CD4-positive, alpha-beta T cell treated with Interleukin-12 subunit alpha and Interleukin-12 subunit beta, for 1 hour (primary cell): ENCODE measurements around the gene SMIM3.
"Not testable (repeated sequence)": the region's sequence is repeated elsewhere in the genome, so short reads cannot be mapped to it uniquely, and the experiment has no call there.

Experiments used
- DNase-seq: peaks from one replicate; pipeline ENCODE4 v3.0.0-alpha.2; 2020

Gene SMIM3, protein sequence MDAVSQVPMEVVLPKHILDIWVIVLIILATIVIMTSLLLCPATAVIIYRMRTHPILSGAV

DNA sequence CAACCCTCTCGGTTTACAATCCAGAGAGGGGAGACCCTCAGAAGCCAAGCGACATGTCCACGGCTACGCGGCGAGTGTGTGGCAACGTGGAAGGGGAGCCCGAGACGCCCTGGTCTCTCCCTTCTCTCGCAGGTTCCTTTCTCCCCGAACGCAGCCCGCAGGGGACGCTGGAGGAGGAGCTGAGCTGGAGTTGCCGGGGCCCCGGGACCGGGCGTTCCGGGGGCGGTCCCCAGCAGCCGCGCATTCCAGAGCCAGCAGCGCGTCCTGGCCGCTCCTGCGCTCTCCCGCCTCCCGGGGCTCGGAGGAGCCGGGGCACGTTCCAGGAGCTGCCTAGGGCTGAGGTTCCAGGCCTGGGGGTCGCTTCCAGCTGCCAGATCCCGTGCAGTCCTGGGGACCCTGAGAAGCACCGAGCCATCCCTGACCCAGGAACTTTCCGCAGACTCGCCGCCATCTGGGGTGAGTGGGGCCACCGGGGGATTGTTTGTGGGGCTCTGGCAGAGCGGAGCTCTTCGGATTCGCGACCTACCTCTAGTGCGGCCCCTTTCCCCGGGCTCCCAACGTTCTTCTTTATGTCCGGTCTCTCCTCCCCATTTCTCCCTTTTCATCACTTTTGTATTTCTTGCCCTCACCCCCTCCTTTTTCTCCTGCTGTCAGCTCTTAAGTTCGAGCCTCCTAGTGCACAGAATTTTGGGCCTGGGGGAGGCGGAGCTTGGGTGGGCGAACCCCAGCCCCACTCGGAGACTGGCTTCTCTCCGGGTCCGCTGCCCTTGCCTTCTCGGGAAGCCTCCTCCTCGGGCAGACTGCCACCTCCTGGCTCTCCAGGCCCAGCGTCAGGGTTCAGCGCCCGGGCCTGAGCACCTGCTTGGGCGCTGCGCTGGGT lies at the start of gene SMIM3:
Gene SMIM3, plus strand, starts transcription at position 241 of the 880 bp plus-strand sequence. CDS start 16,684 bp downstream, outside the sequence.
- DNase-seq: peak; percentile 72

DNA sequence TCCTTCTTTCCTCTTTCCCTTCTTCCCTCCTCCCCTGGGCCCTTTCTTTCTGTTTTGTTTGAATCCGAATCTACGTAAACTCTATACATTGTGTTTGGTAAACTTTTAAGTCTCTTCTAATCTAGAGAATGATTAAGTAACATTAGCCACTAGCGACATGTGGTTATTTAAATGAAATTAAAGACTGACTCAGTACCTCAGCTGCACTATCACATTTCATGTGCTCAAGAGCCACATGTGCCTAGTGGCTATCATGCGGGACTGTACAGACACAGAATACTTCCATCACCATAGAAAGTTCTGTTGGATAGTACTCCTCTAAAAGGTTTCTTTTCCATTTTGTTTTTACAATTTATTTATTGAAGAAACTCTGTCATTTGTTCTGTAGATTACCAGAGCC lies 48.7 kb upstream of the SMIM3 start:
- no peak for DNase-seq

DNA sequence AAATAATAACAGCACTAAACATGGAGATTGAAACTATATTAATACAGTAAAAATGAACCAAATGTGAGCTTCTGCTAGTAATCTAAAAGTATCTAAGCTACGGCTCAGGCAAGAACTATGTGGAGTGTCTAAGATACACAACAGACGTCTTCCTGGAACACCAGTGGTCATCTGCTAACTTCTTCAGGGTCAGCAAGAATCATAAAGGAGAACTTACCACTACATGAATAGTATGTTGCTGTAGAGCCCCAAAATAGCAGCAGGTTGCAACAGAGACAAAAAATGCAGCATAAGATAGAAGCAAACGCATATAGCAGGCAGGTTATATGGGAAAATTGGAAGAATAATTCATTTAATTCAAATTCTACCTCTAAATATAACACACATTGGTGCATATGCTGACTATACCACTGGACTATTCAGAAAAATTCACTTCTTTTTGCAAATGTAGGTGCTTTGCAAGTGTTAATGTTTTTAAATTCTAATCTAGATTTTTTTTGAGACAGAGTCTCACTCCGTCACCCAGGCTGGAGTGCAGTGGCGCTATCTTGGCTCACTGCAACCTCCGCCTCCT lies 46.8 kb upstream of the SMIM3 start:
- DNase-seq: no peak

DNA sequence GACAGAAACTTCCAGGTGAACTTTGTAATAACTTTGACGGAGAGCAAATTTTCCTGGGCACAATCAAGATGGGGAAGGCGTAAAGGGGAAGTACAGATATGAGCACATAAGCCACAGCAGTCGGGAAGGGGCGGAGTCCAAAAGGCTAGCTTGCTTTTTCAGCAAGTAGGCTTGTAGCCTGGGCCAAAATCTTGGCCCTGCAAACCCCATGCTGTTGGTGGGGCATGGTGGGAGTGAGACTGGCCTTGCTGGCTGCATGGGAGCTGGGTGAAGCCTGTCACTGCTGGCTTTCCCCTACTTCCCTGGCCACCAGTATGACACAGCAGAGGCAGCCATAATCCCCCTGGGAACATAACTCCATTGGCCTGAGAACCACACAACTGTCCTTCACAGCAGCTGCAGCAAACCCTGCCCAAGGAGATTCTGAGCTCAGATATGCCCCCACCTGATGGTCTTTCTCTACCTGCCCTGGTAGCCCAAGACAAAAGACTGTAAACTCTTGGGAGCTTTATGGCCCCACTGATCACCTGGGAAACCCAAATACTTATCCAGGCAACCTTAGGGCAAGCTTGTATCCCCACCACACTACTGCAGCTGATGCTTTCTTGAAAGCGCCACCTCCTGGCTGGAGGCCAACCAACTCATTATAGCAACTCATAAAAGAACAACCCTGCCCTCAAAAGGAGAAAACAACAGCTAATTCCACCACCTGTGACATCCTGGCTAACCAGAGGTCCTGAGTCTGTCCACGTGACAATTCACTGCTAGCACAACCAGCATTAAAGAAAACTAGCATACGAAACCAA lies 43.8 kb upstream of the SMIM3 start:
- DNase-seq: peak; percentile 3

DNA sequence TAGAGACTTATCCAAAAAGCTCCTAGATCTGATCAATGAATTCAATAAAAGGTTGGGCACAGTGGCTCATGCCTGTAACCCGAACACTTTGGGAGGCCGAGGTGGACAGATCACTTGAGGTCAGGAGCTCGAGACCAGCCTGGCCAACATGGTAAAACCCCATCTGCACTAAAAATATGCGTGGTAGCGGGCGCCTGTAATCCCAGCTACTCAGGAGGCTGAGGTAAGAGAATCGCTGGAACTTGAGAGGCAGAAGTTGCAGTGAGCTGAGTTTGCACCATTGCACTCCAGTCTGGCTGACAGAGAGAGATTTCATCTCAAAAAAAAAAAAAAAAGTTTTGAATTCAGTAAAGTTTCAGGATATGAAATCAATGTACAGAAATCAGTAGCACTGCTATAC lies 39.7 kb upstream of the SMIM3 start:
- no peak for DNase-seq

DNA sequence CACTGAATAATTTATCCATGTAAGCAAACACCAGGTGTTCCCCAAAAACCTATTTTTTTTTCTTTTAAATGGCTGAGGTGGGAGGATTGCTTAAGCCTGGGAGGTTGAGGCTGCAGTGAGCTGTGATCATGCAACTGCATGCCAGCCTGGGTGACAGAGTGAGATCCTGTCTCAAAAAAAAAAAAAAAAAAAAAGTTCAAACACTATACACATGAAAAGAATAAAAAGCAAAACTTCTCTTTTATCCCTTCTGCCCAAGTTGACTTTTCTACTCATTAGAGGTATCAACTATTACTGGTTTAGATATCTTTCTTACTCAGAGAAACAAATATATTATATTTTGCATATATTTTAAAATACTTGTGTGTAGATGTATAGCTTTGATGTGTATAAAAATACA lies 37.6 kb upstream of the SMIM3 start:
- DNase-seq: no peak

DNA sequence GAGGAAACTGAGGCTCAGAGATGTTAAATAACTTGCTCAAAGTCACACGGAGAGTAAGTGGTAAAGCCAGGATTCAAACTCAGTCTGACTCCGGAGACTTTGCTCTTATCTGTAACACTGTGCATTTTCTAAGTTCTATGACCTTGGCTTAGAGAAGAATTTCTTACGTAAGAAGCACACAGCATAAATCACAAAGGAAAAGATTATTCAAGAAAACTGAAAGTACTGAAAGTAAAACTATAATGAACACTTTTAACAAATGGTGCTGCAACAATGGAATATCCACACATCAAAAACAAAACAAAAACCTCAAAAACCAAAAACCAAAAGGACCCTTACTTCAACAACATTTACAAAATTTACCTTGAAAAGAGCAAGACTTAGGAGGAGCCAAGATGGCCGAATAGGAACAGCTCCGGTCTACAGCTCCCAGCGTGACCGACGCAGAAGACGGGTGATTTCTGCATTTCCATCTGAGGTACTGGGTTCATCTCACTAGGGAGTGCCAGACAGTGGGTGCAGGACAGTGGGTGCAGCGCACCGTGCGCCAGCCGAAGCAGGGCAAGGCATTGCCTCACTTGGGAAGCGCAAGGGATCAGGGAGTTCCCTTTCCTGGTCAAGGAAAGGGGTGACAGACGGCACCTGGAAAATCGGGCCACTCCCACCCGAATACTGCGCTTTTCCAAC lies 36.0 kb upstream of the SMIM3 start:
- DNase-seq: not testable (repeated sequence)

DNA sequence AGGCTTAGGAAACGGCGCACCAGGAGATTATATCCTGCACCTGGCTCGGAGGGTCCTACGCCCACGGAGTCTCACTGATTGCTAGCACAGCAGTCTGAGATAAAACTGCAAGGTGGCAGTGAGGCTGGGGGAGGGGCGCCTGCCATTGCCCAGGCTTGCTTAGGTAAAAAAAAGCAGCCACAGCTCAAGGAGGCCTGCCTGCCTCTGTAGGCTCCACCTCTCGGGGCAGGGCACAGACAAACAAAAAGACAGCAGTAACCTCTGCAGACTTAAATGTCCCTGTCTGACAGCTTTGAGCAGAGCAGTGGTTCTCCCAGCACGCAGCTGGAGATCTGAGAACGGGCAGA lies 35.4 kb upstream of the SMIM3 start:
- not testable (repeated sequence) for DNase-seq

DNA sequence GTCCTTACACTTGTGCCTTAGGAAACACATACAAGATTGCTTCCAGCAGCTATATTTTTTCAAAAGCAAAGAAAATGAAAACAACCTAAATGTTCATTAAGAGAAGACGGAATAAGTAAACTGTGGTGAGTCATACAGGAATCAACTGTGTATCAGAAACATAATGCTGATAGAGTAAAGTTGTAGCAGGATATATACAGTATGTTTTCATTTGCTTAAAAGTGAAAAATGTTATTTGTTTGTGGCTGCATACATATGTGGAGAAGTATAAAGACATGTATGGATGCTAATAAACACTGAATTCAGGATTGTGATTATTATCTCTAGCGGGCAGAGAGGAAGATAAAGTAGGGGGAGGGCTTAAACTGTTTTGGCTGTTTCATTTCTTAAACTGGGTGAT lies 28.1 kb upstream of the SMIM3 start:
- no peak for DNase-seq

DNA sequence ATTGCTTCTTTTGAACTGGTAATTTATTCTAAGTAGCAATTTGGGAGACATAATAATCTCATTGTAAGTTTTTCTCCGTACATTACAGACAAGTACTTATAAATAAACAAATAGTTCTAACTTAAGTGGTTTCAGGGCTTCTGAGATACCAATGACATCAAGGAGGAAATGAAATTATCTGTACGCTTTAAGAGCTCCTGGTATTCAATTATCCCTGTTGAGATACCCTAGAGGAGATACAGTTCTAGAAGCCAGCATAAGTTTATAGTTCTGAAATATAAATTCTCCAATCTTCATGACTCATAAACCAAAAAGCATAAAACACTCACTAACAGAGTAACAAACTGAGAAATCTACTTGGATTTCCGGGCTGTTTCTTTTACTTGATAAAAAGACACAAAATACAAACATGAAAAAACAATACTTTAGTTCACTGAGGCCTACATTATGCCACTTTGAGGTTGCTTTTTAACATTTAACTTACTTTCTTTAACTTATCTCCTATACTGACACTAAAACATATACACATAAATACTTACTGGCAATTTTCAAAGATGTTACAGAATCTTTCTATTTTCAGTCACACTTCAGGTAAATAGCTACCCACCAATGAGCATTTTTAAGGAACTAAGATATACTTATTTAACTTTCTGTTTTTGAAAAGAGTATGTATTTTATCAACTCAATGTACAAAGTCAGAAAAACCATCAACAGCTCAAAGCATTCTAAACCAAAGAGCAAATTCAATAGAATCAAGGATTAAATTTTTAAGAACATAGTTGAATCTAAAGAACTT lies 27.3 kb upstream of the SMIM3 start:
- DNase-seq: no peak

DNA sequence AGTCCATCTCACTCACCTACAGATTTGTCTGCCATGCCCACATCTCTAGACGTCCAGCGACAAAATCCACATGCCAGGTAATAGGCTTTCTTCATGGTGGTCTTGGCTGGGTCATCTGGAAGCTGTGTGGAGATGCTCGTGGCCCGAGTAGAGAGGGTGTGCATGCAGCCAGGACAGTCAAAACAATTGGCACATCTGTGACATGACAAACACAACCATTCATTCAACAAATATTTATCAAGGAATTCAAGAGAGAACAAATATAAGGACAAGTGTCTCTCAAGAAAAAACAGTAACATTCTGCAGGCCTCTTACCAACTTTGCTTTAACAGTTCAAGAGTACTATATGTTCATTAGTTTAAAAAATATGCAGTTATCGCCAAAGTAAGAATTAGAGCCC lies 25.1 kb upstream of the SMIM3 start:
- no peak for DNase-seq

DNA sequence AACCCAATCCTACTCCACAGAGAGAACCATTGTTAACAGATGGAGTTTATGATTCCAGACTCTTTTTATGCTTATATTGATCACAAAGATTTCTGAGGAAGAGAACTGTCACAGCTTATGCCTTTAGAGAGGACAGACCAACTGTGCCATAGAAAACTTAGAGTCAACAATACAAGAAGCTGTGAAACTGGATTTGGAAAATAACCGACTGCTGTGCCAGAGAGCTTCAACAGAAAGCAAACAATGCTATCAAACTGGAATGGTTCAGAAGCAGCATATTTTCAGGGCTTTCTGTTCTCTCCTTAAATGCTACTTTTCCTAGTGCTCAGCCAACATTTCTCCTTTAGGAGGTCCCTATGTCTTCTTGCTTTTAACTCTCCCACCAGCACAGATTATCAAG lies 24.7 kb upstream of the SMIM3 start:
- DNase-seq: no peak

DNA sequence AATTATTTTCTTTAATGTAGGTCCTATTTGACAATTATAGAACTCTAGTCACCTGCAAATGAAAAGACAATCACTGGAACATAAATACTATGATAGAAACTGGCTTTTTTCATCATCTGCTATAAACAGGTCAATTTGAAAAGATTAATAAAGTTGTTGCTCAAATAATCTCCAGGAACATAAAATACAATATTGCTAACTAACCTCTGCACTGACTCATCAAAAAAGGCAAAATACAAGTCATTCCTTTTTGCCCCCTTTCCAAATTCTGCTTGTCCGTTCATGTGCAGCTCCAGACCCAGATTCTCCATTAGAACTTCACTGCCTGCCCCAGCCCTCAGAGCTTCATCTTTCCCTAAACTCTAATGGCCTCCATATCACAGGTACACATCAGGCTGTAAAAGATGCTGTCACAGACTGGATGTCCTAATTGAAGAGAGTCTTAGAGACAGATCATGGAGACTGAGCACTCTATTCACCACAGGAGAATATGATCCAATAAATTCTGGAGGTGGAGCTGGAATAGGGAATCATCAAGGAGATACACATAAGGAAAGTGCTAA lies 21.4 kb upstream of the SMIM3 start:
- no peak for DNase-seq

DNA sequence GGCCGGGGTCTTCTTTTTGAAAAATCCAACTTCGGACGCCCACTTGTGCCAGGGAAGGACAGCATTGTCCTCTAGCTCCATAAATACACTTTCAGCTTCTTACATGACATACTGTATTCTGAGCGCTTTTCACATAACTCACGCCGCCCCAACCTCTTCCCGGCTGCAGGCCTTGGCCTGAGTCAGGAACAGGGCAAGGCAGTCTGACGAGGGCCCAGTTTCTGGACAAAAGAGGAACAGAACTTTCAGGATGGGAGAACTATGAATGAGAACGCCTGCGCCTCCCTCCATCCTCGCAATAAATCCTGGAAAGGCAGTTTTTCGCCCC lies 20.4 kb upstream of the SMIM3 start:
- no peak for DNase-seq

DNA sequence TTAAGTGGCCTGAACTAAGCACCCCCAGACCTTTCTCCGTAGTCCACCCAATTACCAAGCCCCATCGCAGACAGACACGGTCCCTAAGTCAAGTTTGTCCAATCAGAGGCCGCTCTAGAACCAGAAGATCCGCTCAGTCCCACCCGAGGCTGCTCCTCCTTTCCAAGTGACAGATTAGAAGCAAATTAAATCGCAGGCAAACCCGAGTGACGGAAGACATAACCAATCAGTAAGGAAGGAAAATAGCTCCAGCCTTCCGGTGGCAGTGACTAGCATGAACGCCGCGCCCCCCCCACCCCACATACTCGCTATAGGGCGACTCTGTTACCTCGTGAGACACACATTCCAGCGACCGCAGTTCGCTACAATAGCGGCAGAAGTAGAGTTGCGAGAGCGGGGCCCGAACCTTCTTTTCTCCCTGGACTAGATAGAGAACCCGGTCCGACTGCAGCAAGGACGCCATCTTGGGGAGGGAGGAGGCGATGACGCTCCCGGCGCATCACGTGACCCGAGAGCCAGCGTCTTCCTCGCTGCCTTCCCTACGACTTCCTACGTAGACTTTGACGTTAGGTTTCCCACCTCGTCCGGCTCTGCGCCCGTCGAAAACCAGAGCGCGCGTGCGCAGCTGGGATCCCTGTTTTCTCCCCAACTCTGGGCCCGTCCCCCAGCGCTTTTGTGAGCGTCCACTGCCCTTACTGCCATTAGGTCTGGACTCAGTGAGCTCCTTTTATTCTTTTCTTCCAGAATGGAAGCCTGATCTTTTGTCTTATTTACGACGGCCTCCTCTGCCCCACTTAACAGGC lies 19.8 kb upstream of the SMIM3 start, which contains the start of gene DCTN4:
Gene DCTN4, minus strand, starts transcription at position 487 of the 803 bp plus-strand sequence. Its CDS starts 24 bp downstream, at position 463.
- peak; percentile 96 for DNase-seq

DNA sequence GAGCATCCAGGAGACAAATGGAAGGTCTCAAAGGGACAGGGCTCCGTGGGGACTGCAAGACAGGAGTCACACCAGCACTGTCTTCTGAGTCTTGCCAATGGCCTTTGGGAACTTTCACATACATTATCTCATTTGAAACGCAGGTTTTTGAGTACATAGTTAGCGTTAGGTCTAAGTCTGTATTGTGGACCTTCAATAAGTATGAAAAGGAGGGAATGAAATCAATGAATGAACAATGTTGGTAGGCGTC lies 19.3 kb upstream of the SMIM3 start:
- DNase-seq: no peak

DNA sequence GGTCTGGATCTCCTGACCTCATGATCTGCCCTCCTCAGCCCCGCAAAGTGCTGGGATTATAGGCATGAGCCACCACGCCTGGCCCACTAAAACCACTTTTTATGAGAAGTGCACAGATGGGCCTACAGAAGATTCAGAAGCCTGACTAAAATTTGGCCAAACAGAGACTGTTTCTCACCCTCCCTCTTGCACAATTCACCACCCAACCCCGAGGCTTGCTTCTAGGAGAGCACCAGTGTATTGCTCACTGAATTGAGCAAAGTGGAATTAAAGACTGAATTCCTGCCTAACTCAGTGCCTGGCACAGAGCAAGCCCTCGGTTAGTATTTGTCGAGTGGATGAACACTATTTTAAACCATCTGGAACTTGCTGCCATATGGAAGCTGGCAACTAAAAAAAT lies 16.3 kb upstream of the SMIM3 start:
- no peak for DNase-seq

DNA sequence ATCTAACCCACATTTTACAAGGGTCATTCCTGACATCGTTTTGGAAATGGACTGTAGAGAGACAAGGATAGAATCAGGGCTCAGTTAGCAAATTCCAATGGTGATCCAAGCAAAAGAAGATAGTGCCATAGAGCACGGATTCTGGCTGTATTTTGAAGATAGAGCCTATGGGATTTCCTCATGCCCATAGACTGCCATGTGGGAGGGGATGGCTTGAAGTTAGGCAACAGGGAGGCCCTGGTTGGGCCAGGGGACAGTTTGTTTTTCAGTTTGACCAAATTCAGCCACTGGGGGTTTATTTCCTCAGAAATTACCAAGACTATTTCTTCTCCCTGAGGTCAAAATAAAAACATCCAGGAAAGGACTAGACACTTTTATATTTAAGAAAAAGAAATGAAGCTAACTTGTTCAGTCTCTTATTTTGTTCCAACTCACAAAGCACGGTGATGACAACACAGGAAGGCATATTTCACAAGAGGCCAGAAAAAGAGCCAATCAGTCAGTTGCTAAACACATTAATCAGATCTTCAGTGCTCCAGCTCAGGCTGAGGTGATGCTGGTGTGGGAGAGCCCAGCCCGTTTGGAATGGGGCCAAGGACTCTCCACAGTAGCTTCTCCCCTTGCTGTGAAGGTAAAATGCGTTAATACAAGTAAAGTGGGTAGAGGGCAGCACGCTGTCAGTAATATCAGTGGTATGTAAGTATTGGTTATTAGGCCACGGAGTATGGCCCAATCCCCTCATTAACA lies 15.4 kb upstream of the SMIM3 start:
- no peak for DNase-seq

DNA sequence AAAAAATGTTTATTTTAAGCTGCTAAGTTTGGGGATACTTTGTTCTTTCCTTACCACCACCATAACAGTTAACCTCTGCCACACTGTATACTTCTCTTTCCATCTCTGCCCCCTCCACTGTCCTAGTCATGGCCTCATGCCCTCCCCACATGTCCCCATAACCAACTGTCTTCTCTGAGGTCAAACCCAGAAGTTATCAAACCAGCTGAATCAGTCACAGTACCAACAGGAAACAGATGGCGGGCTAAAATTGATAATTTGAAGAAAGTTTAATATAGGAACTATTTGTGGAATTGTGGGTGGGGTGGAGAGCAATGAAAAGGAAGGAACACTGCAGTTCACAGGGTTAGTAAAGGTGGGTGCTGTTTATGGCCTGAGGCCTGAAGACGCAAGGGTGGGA lies 14.0 kb upstream of the SMIM3 start:
- no peak for DNase-seq

DNA sequence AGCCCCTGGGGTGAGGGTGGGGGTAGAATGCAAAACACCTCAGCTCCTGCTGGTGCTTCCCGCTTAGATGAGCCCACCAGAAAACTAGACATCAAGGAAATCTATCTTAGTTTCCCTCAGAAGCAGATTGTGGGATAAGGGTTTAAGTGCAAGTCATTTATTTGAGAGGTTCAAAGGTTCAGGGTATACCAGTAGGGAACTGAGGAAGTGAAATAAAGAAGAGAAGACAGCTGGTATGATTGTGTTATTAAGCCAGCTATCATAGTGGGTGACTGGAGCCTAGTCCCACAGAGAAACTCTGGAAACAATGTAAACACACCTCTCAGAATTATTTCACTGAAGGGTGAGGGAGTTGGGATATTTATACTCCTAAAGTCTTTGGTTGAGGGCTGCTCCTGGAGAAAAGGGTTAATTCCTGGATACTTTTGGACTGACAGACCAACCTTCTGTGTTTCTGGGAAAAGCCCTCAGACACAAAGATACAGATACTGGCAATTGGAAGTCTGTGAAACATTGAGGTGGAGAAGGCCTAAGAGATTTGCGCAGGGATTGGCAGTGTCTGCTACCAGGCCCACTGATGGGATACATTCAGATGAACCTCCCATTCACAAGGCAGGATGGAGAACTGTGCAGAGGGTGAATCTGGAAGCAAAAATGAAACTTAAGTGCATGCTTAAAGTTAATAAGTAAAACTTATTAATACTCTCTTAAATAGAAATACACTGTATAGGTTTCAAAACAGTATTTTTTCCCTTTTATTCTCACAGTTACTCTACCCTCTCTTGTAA lies 13.4 kb upstream of the SMIM3 start:
- DNase-seq: no peak
